GM18909 (cell line): Measurements from ENCODE around the gene WDR26.
A peak's percentile ranks its signal among the peaks of the same experiment; 100 is the strongest.
"Not testable (repeated sequence)": the region's sequence is repeated elsewhere in the genome, so short reads cannot be mapped to it uniquely, and the experiment has no call there.

Source experiments
- ATAC-seq: cut with Tn5 transposase; IDR thresholded peaks from one replicate; pipeline ENCODE4 v1.9.1; 2021; ENCODE audit warnings: mild to moderate bottlenecking; ENCODE audit not compliant: unreplicated experiment, poor library complexity

WDR26 gene

DNA sequence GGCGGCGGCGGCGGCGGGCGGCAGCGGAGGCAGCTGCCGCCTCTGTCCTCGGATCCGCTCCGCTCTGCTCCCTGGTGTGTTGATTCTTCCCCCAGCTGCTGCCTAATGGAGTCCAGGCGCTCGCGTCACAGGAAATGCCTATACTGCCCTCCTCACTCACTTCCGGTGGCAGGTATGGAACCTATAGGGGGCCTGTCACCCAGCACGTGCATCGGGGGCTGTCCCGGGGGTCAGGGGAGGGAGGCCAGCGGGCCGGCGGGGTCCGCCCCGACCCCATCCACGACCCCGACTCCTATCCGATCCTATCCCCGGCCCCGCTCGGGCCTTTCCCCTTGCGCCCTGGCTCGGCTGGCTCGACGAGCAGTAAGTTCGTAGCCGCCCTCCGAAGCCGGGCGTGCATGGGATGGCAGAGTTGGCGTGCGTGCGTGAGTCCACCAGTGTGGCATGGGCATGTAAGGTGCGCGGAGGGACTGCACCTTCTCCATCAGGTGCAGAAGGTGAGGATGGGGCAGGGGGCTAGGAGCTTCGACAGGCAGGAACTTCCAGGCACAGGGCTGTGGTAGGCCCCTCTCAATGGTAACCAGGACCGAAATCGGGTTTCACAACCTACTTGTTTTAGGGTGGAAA lies at the start of gene WDR26:
Gene WDR26 (minus strand): TSS at position 107 of the 627 bp plus-strand sequence.
- peak; percentile 94 for ATAC-seq

DNA sequence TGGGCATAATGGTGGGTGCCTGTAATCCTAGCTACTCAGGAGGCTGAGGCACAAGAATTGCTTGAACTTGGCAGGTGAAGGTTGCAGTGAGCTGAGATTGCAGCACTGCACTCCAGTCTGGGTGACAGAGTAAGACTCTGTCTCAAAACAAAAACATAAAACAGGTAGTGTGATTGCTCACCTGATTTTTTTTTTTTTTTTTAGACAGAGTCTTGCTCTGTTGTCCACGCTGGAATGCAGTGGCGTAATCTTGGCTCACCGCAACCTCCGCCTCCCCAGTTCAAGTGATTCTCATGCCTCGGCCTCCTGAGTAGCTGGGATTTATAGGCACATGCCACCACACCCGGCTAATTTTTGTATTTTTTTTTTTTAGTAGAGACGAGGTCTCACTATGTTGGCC lies 48.6 kb upstream of the WDR26 start:
- not testable (repeated sequence) for ATAC-seq

DNA sequence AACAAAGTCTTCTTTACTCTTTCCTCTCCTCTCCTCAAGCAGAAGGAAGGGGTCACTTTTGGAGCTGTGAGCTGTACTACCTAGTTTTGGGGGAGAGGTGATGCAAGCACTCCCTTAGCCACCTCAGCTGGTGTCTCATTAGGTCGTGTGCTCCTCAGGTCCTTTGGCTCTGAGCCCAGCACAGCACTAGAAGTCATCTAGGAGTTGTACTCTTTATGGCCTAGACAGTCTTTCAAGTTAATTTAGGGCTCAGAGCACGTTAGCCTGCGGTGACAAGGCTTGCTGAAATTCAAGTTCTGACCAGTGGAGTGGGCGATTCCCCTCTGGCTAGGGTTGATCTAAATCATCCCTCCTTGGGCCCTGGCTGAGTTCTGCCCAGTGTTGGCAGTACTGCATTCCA lies 48.0 kb upstream of the WDR26 start:
- ATAC-seq, result no peak

DNA sequence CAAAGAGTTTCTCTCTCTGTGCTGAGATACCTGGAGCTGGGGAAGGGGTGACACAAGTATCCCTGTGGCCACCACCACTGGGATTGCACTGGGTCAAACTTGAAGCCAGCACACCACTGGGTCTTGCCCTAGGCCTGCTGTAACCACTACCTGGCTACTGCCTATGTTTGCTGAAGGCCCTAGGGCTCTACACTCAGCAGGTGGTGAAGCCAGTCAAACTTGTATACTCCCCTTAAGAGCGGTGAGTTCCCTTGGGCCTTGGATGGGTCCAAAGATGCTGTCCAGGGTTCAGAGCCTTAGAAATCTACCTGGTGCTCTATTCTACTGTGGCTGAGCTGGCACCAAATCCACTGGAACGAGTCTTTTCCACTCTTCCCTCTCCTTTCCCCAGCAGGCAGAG lies 47.0 kb upstream of the WDR26 start:
- ATAC-seq, result no peak

DNA sequence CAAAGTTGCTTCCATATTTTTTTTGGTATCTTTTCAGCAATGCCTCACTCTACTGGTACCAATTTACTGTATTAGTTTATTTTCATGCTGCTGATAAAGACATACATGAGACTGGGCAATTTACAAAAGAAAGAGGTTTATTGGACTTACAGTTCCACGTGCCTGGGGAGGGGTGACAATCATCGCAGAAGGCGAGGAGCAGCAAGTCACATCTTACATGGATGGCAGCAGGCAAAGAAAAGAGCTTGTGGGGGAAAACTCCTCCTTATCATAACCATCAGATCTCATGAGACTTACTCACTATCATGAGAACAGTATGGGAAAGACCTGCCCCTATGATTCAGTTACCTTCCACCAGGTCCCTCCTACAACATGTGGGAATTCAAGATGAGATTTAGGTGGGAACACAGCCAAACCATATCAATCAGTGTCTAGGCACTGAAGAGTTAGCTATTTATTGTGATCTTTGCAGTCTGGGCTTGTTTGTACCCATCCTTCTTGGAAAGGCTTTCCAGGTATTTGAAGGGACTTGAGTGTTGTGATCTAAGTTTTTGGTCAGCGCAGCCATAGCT lies 46.4 kb upstream of the WDR26 start:
- ATAC-seq, result not testable (repeated sequence)

DNA sequence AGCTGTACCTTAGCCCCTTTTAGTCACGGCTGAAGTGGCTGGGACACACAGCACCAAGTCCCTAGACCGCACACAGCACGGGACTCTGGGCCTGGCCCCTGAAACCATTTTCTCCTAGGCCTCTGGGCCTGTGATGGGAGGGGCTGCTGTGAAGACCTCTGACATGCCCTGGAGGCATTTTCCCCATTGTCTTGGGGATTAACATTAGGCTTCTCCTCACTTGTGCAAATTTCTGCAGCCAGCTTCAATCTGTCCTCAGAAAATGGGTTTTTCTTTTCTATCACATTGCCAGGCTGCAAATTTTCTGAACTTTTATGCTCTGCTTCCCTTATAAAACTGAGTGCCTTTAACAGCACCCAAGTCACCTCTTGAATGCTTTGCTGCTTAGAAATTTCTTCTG lies 45.6 kb upstream of the WDR26 start:
- ATAC-seq, result not testable (repeated sequence)

DNA sequence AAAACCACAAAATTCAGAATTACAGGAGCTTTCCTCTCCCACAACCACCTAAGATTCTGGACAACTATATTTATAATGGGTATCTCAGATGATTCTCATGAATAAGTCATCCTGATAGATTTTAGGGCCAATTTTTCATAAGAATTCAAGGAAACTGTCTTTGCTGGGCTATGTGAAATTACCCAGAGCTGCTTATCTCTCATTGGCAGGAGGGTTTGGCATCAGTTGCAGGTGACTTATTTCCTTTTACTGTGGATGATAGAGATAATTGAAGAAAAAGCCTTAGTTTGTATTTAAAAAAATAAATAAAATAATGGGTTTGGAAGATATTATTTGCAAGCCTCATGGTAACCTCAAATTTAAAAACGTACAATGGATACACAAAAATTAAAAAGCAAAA lies 38.2 kb upstream of the WDR26 start:
- ATAC-seq, result no peak

DNA sequence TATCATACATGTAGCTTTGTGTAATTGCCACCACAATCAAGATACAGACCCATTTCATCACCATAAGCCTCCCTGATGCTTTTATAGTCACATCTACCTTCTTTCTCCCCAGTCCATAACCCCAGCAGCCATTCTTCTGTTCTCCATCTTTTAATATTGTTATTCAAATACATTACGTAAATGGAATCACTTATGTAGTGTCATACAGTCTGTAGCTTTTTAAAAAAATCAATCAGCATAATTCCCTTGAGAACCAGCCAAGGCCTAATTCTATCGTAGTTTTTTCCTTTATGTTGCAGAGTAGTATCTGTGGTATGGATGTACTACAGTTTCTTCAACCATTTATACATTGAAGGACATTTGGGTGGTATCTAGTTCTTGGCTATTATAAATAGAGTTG lies 31.6 kb upstream of the WDR26 start:
- no peak for ATAC-seq

DNA sequence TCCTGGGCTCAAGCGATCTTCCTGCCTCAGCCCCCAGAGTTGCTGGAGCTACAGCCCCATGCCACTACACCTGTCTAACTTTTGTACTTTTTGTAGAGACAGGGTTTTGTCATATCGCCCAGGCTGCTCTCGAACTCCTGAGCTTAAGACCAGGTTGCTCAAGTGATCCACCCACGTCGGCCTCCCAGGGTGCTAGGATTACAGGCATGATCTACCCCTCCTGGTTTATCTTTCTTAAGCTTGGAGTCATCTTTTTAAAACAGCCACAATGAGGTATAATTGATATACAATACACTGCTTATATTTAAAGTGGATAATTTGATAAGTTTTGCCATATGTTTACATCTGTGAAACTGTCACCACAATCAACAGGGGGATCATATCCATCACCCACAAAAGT lies 25.4 kb upstream of the WDR26 start:
- ATAC-seq, result no peak

DNA sequence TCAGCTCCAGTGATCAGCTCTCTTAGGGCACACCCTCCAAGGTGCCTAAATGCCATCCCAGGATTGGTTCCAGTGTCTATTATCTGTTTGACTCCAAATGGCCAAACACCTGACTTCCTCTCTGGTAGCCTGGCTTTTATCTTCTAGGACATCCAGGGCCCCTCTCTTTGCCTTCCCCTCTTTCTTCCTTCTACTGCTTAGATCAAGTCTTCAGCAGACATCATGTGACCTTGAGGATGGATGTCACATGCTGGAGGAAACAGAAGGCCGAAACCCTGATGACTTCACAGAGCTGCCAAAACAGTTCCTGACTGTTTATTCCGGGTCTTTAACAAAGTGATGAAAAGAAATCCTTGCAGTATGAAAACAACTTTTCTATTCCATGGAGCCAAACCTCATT lies 24.4 kb upstream of the WDR26 start:
- ATAC-seq, result no peak

DNA sequence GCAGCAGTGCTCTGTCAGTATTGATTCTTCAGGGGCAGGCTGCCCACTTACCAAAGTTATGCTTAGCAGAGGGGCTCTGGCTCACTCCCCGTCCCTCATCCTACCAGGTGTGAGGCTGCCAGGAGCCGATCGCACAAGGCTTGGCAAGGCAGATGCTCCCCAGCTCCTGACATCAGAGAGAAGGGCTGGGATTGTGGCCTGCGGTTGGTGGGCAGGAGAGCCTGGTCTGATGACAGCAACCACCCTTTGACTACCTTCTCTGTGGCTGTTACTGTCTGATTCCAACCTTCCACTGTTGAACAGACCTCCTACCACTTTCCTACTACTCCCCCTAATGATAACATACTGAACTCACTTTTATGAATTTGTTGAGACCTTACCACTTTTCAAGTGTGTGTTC lies 23.7 kb upstream of the WDR26 start:
- ATAC-seq, result no peak

DNA sequence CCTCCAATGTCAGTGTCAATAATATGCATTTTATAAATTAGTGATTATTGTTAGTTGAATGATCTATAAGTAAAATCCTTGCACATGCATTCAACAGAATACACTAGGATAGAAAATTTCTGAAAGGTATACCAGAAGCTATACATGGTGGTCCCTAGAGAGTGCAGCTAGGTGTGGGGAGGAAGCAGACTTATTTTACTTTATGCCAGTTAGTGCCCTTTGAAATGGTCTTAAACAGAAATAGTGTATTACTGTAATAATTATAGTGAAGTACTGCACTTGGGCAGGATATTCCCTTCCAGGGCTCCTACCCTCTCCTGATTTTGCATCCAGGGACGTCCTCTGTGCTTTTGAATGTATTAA lies 23.2 kb upstream of the WDR26 start:
- no peak for ATAC-seq

DNA sequence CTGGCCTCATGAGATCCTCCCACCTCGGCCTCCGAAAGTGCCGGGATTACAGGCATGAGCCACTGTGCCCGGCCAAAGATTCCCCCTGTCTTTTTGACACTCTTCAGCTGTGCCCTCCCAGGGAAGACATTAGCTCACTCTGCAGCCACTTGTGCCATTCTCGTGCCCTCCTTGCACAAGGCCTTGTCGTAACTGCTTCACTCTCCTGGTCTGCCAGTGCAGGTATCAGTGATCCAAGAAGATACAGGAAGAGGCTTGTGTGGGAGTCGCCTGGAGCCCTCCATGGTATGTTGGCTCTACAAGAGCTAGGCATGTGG lies 22.0 kb upstream of the WDR26 start:
- ATAC-seq, result no peak

DNA sequence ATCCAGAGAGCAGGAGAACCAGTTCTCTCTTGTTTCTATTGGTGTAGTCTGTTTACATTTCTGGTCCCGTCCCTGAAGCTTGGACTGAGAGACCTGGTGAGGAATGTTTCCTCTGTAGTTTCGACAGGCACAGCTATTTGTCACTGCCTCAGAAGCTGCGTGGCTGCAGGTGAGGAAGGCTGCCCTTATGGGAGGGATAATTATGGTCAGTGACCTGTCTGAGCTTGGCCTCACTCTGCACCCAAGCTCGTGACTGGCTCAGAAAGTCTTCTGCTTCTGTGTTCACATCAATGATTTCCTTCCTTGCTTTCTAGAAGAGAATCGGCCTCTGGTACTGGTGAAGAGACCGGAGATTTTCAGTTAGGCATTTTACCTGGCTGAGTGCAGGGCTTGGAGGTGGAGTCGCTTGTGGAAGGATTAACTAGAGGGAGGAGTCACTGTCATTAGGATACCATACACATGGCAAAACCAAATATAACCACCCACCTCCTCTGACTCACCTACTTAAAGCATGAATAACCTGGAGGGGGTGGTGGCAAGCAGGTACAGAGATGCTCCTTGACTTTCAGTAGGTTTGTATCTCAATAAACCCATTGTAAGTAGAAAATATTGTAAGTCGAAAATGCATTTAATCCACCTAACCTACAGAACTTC lies 19.9 kb upstream of the WDR26 start:
- no peak for ATAC-seq

DNA sequence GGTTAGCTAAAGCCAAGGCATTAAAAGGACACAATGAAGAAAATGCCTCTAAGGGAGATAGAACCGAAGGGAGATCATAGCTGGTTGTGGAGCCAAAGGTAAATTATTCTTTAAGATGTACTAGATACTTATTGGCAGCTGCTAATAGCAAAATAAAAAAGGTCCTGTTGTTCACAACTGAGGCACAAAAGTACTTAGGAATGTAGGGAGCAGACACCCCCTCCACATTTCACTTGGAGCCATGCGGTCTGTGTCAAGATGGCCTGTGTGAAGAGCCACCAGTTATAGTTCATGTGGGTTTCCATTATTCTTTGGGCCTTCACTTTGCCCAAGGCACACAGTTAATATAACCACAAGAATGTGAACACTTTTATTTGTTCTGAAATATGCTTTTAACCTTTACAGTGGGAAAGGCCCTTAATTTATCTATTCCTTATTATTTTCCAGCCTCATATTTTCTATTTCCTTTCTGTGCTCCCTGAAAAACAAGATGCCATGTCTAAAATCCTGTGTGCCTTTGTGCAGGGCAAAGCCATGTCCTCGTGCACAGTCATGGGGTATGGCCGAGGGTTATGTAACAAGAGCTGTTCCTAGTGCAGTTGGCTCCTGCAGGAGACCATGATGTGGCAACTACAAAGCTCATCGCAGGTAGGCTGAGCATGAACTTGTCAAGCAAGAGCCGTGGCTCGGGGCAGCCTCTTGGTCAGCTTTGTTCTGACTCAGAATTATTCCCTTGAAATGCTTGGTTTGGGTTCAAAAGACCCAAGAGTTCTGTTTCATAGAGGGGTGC lies 16.2 kb upstream of the WDR26 start:
- ATAC-seq, result no peak

DNA sequence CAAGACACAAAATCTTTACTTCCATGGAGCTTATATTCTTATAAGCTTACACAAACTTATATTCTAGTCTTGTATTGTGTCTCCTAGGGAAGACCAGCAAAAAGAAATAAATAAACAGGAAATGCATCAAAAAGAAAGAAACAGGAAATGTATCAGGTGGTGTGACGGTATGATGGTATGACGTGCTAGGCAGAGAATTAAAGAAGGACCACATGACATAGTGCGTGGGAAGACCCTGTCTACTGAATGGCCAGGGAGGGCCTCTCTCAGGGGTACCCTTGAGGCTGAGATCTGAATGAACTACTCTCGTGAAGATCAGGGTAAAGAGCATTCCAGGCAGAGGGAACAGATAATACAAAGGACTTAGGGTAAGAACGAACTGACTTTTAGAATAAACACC lies 15.6 kb upstream of the WDR26 start:
- ATAC-seq, result no peak

DNA sequence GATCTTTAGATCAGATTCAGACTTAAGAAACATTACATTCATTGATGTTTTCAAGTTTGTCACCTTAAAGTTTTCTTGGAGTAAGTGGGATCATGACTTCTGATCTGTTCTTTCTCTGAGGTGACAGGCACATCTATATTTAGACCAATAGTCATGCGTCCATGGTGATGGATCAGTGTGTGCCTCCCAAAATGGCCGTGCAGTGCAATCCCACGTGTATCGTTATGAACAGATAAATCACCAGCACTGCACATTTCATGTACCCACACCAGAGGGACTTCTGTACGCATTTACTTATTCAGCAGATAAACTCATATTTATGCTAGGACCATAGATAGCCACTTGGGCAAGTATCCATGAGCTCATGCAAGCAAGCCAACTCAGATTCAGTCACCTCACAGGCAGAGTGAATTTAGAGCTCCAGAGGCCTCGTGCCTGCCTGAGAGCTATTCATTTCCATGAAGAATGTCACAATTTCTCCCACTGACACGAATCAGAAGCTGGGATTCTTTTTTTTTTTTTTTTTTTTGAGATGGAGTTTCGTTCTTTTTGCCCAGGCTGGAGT lies 13.9 kb upstream of the WDR26 start:
- ATAC-seq, result no peak

DNA sequence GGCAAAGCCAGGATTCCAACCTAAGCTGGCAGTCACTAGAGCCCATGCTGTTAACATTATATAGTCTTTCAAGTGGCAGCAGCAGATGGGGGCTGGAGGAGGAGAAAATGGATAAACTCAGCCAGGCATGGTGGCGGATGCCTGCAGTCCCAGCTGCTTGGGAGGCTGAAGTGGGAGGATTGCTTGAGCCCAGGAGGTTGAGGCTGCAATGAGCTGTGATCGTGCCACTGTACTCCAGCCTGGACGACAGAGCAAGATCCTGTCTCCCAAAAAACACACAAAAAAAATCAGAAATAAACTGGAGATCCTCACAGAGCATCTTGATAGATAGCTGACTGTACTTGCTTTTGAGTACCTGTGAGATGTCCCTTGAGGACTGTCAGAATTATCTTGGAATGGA lies 13.4 kb upstream of the WDR26 start:
- no peak for ATAC-seq

DNA sequence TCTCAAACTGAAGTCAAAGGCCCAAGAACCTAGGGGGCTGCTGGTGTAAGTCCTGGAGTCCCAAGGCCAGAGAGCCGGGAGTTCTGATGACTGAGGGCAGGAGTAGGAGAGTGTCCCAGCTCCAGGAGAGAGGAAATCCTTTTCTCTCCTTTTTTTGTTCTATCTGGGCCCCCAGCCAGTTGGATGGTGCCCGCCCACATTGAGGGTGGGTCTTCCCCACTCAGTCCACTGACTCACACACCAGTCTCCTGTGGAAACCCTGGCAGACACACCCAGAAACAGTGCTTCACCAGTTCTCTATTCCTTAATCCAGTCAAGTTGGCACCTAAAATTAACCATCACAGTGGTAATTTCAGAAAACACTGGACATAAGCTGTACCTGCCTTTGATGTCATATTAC lies 12.7 kb upstream of the WDR26 start:
- ATAC-seq, result no peak

DNA sequence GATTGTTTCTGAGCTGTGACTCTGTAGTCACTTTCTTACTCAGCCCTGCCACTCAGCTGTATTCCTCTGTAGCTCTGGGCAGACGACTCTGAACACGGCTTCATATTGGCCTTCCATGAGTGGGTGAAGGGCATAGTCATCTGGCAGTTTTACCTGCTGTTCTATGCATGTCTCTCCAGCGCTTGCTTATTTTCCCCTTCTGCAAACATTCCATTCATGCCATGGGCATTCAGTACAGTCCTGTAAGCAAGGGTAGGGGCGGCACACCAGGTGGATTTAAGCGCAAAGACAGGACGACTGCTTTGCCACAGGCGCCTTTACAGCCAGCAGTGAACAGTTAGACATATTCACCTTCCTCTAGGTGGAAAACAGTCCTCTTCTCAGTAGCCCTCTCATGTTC lies 4.4 kb upstream of the WDR26 start:
- no peak for ATAC-seq

DNA sequence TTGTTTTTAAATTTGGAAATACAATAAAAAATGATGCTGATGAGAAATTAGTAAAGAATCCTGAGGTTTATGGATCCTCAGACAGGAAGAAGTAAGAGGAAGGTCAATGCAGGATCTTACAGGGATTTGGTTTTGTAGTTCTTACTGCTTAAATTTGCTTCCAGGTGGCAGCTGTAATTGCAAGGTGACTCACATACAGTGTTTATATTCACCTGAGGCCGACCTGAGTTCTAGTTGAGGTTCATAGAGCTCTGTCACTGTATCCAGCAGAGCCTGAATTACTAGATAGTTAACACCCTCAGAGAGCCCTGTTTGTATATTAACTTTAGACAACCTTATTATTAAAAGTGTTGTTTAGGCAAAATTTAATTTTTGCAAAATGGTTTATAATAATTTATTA lies 1.4 kb upstream of the WDR26 start:
- no peak for ATAC-seq
